HG02571 (cell line): Measurements from ENCODE around the gene EEF1G.
A peak's percentile ranks its signal among the peaks of the same experiment; 100 is the strongest.
"Not testable (repeated sequence)": the region's sequence is repeated elsewhere in the genome, so short reads cannot be mapped to it uniquely, and the experiment has no call there.

Source experiments
- ATAC-seq: cut with Tn5 transposase; IDR thresholded peaks from one replicate; pipeline ENCODE4 v1.9.1; 2021; ENCODE audit warnings: mild to moderate bottlenecking, moderate library complexity; ENCODE audit not compliant: unreplicated experiment

Gene EEF1G, protein sequence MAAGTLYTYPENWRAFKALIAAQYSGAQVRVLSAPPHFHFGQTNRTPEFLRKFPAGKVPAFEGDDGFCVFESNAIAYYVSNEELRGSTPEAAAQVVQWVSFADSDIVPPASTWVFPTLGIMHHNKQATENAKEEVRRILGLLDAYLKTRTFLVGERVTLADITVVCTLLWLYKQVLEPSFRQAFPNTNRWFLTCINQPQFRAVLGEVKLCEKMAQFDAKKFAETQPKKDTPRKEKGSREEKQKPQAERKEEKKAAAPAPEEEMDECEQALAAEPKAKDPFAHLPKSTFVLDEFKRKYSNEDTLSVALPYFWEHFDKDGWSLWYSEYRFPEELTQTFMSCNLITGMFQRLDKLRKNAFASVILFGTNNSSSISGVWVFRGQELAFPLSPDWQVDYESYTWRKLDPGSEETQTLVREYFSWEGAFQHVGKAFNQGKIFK

DNA sequence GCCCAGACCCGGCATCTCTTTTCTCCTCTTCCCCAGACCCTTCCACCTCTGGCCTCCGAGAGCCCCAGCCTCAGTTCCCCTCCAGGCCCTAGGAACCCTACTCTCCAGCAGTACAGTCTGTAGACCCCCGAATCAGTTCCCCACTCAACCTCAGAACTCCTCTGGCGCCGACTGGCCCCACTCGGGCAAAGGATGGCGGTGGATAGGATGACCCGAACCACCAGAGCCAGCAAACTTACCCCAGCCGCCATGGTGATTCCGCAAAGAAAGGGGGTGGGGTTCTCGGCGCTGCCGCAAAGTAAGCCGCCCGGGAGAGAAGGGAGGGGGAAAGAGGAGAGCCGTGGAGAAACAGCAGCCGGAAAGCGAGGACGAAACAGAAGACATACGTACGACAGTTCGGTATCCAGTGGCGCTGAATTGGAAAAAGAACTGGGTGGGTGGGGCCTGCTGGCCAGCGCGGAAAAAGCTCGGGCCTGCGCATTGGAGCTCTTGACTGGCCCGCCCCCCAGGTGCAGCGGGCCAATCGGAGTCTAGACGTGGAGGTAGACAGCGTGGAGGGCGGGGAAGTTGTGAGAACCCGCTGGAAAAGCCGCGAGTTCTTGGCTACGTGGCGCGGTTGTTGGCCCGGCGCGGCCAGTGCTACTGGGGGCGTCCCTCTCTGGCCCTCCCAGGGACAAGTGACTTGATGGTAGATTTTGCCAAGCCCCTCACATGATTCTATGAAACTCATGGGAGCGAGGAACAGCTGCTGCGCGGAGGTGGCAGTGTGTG lies at the start of gene EEF1G:
TSS of gene EEF1G (minus strand) at position 300 of the 771 bp plus-strand sequence. CDS start at position 251, 49 bp downstream.
- ATAC-seq, result peak; percentile 87

DNA sequence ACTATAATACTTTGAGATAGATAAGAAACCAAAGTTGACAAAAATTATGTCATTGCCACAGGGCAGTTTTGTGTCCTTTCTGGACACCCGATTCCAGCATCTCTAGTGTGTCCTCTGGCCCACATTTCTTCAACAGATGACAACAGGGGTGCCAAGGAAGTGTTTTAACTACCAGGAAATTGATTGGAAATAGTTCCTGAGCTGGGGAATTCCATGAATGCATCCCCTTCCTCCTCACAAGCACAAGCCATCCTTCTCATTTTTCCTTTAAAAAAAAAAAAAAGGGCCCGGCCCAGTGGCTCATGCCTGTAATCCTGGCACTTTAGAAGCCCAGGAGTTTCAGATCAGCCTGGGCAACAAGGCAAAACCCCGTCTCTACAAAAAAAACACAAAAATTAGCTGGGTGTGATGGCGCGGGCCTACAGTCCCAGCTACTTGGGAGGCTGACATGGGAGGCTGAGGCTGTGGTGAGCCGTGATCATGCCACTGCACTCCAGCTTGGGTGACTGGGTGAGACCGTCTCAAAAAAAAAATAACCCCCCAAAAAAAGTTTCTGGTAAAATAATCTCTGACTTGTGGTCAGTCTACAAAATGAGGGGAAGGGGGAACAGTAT lies 48.9 kb upstream of the EEF1G start:
- ATAC-seq, result no peak

- ATAC-seq, result peak; percentile 93
These were observed 48.1 kb upstream of the EEF1G start, which contains the start of gene B3GAT3 for GRCh38 chr11:62621567-62622470. B3GAT3 (minus strand) TSS chr11:62621986; CDS start chr11:62621947, 39 bp downstream.

DNA sequence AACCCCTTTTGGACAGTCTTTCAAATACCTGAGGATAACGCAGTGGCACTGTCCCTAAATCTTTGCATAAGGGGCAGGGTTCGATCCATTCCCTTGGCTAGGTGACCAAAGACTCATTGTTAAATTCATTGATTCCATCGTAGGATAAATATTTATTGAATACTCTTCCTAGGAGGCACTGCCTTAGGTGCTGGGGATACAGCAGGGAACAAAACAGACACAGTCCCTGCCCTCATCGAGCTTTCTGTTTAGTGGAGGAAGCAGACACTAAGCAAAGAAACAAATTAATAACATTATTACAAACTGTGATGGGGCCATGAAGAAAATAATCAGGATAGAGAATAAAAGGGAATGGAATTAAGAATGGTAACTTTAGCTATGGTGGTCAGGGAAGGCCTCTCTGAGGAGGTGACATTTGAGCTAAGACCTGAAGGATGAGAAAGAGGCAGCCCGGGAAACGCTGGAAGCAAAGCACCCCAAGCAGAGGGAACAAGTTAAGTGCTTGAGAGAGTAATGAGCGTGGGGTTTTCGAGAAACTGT lies 47.4 kb upstream of the EEF1G start:
- no peak for ATAC-seq

- not testable (repeated sequence) for ATAC-seq
These were observed 43.3 kb upstream of the EEF1G start for GRCh38 chr11:62616957-62617356.

- no peak for ATAC-seq
These were observed 41.8 kb upstream of the EEF1G start for GRCh38 chr11:62615521-62615920.

DNA sequence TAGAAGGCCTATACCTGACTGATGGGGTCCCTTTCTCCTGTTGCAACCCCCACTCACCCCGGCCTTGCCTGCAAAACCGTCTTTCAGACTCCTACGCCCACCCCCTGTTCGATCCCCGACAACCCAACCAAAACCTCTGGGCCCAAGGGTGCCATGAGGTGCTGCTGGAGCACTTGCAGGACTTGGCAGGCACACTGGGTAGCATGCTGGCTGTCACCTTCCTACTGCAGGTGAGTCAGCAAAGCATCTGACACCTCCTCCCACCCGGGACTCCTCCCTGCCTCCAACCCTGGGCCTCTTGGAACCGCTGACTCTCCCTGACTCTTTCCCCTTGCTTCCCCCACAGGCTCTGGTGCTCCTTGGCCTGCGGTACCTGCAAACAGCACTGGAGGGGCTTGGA lies 40.6 kb upstream of the EEF1G start:
- ATAC-seq, result no peak

GRCh38 chr11:62613291-62613778 lies 39.6 kb upstream of the EEF1G start:
- no peak for ATAC-seq

DNA sequence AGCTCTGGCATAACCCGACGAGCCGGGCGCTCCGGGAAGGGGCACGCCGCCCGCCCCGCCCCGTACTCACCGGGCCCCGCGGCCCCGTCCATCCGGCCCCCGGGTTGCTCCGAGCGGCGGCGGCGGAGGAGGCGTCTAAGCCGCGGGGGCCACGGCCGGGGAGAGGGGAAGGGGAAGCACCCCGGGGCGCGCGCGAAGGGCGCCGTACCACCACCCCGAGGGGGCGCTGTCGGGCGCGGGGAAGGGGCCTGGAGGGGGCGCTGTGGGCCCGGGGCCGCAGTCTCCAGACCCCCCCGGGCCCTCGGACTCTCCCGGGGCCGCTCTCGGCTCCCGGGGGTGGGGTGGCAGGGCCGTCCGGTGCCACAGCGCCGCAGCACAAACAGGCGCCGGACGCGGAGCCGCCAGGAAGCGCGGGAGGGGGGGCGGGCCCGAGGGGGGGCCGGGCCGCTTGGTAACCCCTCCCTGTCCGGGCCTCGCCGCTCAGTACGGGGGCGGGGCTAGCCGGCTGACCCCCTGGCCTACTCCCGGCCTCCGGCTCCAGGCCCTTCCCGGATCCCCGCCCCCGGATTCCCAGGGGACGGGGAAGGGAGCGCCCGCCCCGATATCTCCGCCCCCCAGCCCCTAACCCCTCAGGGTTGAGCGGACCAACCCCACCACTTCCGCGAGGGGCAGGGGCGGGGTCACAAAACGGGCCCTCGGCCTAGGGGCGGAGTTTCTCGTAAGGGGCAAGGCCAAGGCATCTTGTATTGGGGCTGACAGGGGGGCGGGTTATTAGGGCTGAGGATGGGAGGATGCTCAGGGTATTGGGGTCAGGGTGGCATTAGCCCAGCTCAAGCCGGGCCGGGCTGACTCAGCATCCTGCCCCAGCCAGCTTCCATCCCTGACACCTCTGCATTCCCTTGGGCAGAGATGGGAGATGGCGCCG lies 38.9 kb upstream of the EEF1G start, which contains the start of the genes EML3 and ROM1:
TSS of gene EML3 (minus strand) at position 410 of the 925 bp plus-strand sequence. CDS start at position 92, 318 bp downstream.
TSS of gene ROM1 (plus strand) at position 892 of the 925 bp plus-strand sequence. CDS start at position 917, 25 bp downstream.
- ATAC-seq, result peak; percentile 56

DNA sequence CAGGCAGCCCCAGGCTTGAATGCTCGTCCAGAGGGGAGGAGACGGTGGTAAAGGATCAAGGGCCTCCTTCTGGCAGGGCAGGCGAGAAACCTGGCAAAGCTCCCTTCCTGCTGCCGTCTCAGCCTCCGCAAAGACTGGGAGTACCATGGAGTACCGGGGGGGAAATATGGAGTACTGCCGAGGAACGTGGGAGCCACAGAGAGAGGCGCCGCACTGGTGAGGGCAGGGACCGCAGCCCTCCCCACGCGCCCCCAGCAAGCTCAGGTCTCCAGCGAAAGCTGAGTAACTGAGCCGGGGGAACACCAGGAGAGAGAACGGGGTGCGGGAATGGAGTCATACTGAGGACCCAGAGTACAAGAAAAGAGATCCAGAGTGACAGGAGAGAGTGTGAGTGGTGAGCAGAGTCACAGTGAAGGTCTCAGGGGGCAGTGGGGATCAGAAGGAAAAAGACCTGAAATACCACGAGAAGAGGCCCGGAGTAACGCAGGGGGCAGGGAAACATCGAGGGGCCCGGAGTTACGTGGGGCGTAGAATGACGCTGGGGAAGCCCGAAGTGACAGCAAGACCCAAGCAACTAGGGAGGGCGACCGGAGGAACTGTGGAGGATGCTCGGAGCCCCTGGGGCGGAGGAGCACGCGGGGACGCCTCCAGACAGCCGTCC lies 38.1 kb upstream of the EEF1G start:
- ATAC-seq, result peak; percentile 10

DNA sequence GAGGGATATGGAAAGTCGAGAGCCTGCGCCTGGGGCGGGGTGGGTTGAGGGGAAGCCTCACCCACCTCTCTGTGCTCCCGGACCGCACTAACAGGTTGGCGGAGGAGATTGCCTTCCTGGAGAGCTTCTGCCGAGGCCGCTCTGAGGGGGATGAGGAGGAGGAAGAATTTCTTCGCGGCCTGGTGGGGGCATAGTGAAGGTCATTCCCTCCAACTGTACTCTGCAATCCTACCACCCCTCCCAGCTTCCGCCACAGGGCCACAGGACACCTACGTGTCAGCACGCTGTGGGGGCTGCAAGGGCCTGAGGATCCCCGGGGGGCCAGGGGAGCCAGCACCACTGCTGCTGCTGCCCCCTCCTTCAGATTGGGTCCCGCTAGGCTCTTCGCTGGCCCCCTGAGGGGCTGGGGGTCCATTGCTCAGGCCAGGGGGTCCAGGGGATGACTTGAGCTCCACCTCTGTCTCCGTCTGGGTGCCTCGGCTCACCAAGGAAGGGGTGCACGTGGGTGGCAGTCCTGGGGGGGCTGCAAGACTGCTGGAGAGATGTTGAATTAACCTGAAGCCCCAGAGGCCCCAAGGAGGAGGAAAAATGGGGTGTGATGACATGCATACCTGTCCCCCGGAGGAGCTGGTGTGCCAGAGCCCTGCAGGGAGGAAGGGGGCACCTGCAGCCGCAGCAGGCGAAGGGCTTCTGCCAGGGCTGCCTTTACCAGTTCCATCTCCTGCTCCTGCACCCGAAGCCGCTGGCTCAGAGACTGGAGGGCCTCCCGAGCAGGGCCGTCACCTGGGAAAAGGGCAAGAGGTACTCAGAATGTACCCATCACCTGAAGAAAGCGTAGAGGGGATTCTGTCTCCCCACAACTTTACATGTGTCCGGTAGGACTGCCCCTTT lies 37.4 kb upstream of the EEF1G start:
- ATAC-seq, result no peak

GRCh38 chr11:62610403-62610802 lies 36.7 kb upstream of the EEF1G start:
- no peak for ATAC-seq

GRCh38 chr11:62608776-62609175 lies 35.1 kb upstream of the EEF1G start:
- no peak for ATAC-seq

DNA sequence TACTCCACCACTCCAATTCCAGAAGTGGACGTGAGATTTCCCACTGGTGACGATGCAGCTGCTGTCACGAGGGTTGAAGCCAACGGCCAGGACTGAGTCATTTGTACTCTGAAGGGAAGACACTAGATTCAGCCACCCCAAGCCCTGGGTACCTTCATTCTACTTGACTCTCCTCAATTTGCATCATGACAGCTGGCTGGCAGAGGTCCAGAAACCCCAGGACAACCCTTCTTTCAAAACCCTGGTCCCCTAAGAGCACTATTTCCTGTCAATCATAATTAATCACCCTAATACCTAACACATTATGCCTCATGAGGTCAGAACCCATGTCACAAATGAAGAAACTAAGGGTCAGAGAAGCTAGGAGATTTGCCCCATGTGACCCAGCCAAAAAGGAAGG lies 34.0 kb upstream of the EEF1G start:
- no peak for ATAC-seq

GRCh38 chr11:62605902-62606301 lies 32.2 kb upstream of the EEF1G start:
- ATAC-seq, result no peak

- no peak for ATAC-seq
These were observed 31.8 kb upstream of the EEF1G start for GRCh38 chr11:62605467-62605866.

DNA sequence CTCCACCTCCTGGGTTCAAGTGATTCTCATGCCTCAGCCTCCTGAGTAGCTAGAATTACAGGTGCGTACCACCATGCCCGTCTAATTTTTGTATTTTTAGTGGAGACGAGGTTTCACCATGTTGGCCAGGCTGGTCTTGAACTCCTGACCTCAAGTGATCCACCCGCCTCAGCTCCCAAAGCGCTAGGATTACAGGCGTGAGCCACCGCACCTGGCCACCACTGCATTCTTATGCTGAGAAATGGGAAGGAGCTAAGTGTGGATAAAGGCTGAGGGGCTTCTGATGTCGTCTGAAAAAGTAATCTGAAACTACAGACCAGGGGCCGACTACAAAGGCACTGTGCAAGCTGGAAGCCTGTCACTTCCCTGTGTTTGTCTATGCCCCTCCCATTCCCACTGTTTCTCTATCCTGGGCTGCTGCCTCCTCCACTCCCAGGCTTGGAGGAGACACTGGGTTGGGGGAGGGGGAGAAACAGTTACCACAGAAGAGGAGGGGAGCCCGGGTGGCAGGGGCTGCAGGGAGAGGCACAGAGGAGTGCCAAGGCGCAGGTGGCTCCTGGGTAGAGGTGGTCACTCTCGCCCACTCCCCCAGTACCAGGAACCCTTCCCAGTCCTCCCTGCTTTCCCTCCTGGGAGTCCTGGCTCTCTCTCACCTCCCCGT lies 30.9 kb upstream of the EEF1G start:
- ATAC-seq, result no peak
